ENCODE measurements around the gene CLEC20A.

- no peak for TF ChIP-seq POLR2AphosphoS5 (IDR thresholded peaks at IDR 0.05)
- TF ChIP-seq CTCF (IDR thresholded peaks at IDR 0.05 in 8 of 11, conservative IDR thresholded peaks at IDR 0.05 in 3 of 11), result no peak
These were observed 32.2 kb downstream of the CLEC20A start for GRCh38 chr1:178464566-178464965.

All from spleen (tissue), 7 donors.